Naive thymus-derived CD4-positive, alpha-beta T cell (primary cell): ENCODE data around the gene NYAP2. TPM values are rescaled to one million over a fixed set of nuclear protein-coding genes. Genes with fewer than 3 reads are reported as not detected.

Experiments
- ATAC-seq: fragments of 150-1000 bp; cut with Tn5 transposase; 2 replicates; pipeline ENCODE4 v1.10.0; 2021; ENCODE audit warnings: mild to moderate bottlenecking, moderate library complexity
- CTCF ChIA-PET: fragments of 350-600 bp; sonication (Branson Sonifier 250); formaldehyde crosslinking; loops from one replicate; lab custom pipeline; 2021; ENCODE audit warnings: antibody characterized with exemption; lab: Charles Lee
- POLR2A ChIA-PET: fragments of 350-600 bp; sonication (Branson Sonifier 250); formaldehyde crosslinking; loops from one replicate; lab custom pipeline; 2021; ENCODE audit warnings: antibody characterized with exemption, inconsistent platforms; lab: Charles Lee
- DNase-seq, 9 donors: peaks; one replicate each; pipeline versions ENCODE4 v3.0.0 to v3.0.0-alpha.2; 2020 to 2022; ENCODE audit warnings: mixed read lengths in 1 of 9
- H3K27ac ChIP-seq: one replicate; pipeline ENCODE4 v1.7.0; 2013; ENCODE audit warnings: mild to moderate bottlenecking, low read depth, low read length, moderate library complexity
- H3K27me3 ChIP-seq, 2 donors: one replicate each; pipeline ENCODE4 v1.7.0; 2013; ENCODE audit warnings: low read length in 2 of 2, mild to moderate bottlenecking in 2 of 2, moderate library complexity in 2 of 2; ENCODE audit not compliant: control insufficient read depth in 2 of 2, insufficient read depth in 2 of 2
- H3K36me3 ChIP-seq, 3 experiments: 1 replicate in 2 of 3; 2 replicates in 1 of 3; pipeline ENCODE4 v1.7.0; 2013; ENCODE audit warnings: low read length in 3 of 3, mild to moderate bottlenecking in 3 of 3, moderate library complexity in 1 of 3; ENCODE audit not compliant: insufficient read depth in 3 of 3, control insufficient read depth in 2 of 3
- H3K4me1 ChIP-seq, 2 donors: one replicate each; pipeline ENCODE4 v1.7.0; 2013; ENCODE audit warnings: low read length in 2 of 2, mild to moderate bottlenecking in 2 of 2, moderate library complexity in 1 of 2; ENCODE audit not compliant: control insufficient read depth in 2 of 2, insufficient read depth in 2 of 2
- H3K4me3 ChIP-seq: 2 replicates; pipeline ENCODE4 v1.7.0; 2013; ENCODE audit warnings: mild to moderate bottlenecking, low read length
- H3K9me3 ChIP-seq, 3 experiments: 1 replicate in 2 of 3; 2 replicates in 1 of 3; pipeline ENCODE4 v1.7.0; 2013; ENCODE audit warnings: low read length in 3 of 3; ENCODE audit not compliant: control insufficient read depth in 2 of 3
- H3K27ac Mint-ChIP-seq, 9 donors: one replicate each; pipeline ENCODE4 v1.8.0; 2020 to 2022; ENCODE audit warnings: mixed read lengths in 9 of 9, mild to moderate bottlenecking in 8 of 9, moderate library complexity in 5 of 9, inconsistent platforms in 2 of 9
- H3K27me3 Mint-ChIP-seq, 5 donors: one replicate each; pipeline ENCODE4 v1.8.0; 2021 to 2022; ENCODE audit warnings: mixed read lengths in 5 of 5, mild to moderate bottlenecking in 1 of 5
- H3K36me3 Mint-ChIP-seq, 5 donors: one replicate each; pipeline ENCODE4 v1.8.0; 2020 to 2022; ENCODE audit warnings: mixed read lengths in 5 of 5, mild to moderate bottlenecking in 3 of 5, inconsistent platforms in 1 of 5
- H3K4me1 Mint-ChIP-seq, 7 donors: one replicate each; pipeline ENCODE4 v1.8.0; 2020 to 2022; ENCODE audit warnings: mixed read lengths in 7 of 7, mild to moderate bottlenecking in 3 of 7, inconsistent platforms in 1 of 7
- H3K4me3 Mint-ChIP-seq, 10 donors: one replicate each; pipeline ENCODE4 v1.8.0; 2020 to 2022; ENCODE audit warnings: mild to moderate bottlenecking in 10 of 10, mixed read lengths in 10 of 10, moderate library complexity in 6 of 10, inconsistent platforms in 2 of 10
- H3K9me3 Mint-ChIP-seq, 11 donors: one replicate each; pipeline ENCODE4 v1.8.0; 2020 to 2022; ENCODE audit warnings: mixed read lengths in 11 of 11, mild to moderate bottlenecking in 4 of 11, inconsistent platforms in 1 of 11, moderate library complexity in 1 of 11
- intact Hi-C, 2 donors: fragments of 100-400 bp; cut with micrococcal nuclease; formaldehyde crosslinking; loops; one replicate each; pipeline ENCODE4 v1.15.1; 2023
- polyA plus RNA-seq, 2 donors: library from polyadenylated mRNA; unstranded; fragments of 300-500 nt; fragmentation: Illumina TruSeq; gene quantifications; one replicate each; pipeline ENCODE4 v1.2.3, GENCODE V29; 2021
- total RNA-seq, 6 experiments: library from RNA in 5 of 6; stranded (reverse) in 5 of 6; gene quantifications; 1 replicate in 5 of 6; 2 replicates in 1 of 6; pipeline ENCODE4 v1.2.3 and lab custom pipeline; 2021 to 2026

Gene NYAP2
- total and polyA plus RNA-seq, 7 experiments from 2014 or later = 0.17 TPM; not detected in 6

DNA sequence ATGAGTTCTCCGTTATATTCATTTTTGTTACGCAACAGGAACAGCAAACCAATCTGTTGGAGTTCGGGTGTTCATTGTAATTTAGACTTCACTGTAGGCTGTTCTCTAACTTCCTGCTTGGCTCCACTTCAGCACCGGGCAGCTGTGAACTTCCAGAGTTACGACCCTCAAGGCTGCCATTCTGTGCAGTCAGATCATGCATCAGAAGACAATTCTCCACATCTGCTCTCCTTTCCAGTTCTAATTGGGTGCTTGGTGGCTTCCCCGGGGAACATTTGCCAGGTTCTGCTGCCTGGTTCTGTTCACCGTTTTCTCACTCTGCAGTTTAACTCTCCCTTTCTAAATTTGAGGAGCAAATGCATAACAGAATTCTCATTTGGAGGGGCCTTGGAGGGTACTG, 237.7 kb downstream of the NYAP2 start:
- Mint-ChIP-seq H3K27ac (no peak overlapping the region), H3K4me3 (no peak overlapping the region), H3K36me3 (no peaks in the 10 kb centered on the region), H3K9me3 (peaks cover 0 to 2% (median 0%) of the 10 kb centered on the region in 11 donors), H3K27me3 (peaks cover 2 to 11% (median 4%) of the 10 kb centered on the region in 5 donors), H3K4me1 (peaks cover 0 to 3% (median 0%) of the 10 kb centered on the region in 7 donors)
- Histone ChIP-seq H3K36me3 (no peaks in the 10 kb centered on the region), H3K27ac (no peak overlapping the region), H3K9me3 (no peaks in the 10 kb centered on the region), H3K4me1 (no peaks in the 10 kb centered on the region), H3K4me3 (no peak overlapping the region), H3K27me3 (peaks cover 0 to 3% of the 10 kb centered on the region in 2 donors)
- intact Hi-C loops = no loop called here
- POLR2A ChIA-PET = no interaction called here
- no peak for ATAC-seq
- CTCF ChIA-PET = no interaction called here
- DNase-seq = no peak

- Histone ChIP-seq H3K27me3 (peaks cover 0 to 3% of the 10 kb centered on the region in 2 donors), H3K9me3 (no peaks in the 10 kb centered on the region), H3K36me3 (no peaks in the 10 kb centered on the region), H3K4me3 (no peak overlapping the region), H3K4me1 (no peaks in the 10 kb centered on the region), H3K27ac (no peak overlapping the region)
- H3K9me3 Mint-ChIP-seq = peaks cover 0 to 6% (median 0%) of the 10 kb centered on the region in 11 donors
- peaks cover 0 to 3% (median 0%) of the 10 kb centered on the region in 7 donors for H3K4me1 Mint-ChIP-seq
- ATAC-seq (no peak), DNase-seq (no peak)
- ChIA-PET CTCF (interaction anchor here (0.5 kb wide), 1 partner anchor 1302 kb away, joined by 3 read pairs; no protein-coding TSS in a partner anchor), POLR2A (no interaction called here)
- H3K36me3 Mint-ChIP-seq = no peaks in the 10 kb centered on the region
- intact Hi-C loops = no loop called here
- no peak overlapping the region for H3K27ac Mint-ChIP-seq
- no peak overlapping the region for H3K4me3 Mint-ChIP-seq
- H3K27me3 Mint-ChIP-seq = peaks cover 0 to 8% (median 4%) of the 10 kb centered on the region in 5 donors
Observed at GRCh38 chr2:225640550-225640949, 241.0 kb downstream of the NYAP2 start.

GRCh38 chr2:225649274-225649673, 249.8 kb downstream of the NYAP2 start:
- CTCF ChIA-PET = interaction anchor here (1.3 kb wide), 1 partner anchor 9 kb away, joined by 3 read pairs; no protein-coding TSS in a partner anchor

DNA sequence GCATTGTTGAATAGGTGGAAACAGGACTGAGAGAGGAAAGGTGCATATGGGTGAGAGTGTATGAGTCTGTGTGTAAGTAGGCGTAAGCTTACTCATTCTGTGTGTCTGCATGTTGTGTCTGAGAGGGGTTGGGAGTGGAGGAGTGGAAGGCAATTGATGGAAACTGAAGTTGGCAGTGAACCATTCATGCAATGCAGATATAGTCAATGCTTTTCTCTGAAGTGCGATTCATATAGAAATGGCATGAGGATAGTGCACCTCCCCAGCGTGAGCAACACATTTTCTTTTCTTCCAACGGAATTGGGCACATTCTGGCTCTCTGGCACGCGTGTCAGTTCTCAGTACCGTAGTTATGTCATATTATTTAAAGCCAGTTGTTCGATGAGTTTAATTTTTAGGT, 250.5 kb downstream of the NYAP2 start:
- H3K4me3 Mint-ChIP-seq = no peak overlapping the region
- CTCF ChIA-PET = no interaction called here
- intact Hi-C loops = no loop called here

More at GRCh38 chr2:225649274-225649673, 249.8 kb downstream of the NYAP2 start:
- Histone ChIP-seq H3K36me3 (no peaks in the 10 kb centered on the region), H3K4me3 (no peak overlapping the region), H3K27me3 (no peaks in the 10 kb centered on the region), H3K27ac (no peak overlapping the region), H3K4me1 (no peaks in the 10 kb centered on the region), H3K9me3 (no peaks in the 10 kb centered on the region)
- POLR2A ChIA-PET = no interaction called here
- intact Hi-C loops = no loop called here
- H3K4me1 Mint-ChIP-seq = no peaks in the 10 kb centered on the region
- peaks cover 0 to 6% (median 0%) of the 10 kb centered on the region in 11 donors for H3K9me3 Mint-ChIP-seq
- H3K27ac Mint-ChIP-seq = no peak overlapping the region
- no peaks in the 10 kb centered on the region for H3K36me3 Mint-ChIP-seq
- H3K4me3 Mint-ChIP-seq = no peak overlapping the region
- DNase-seq (no peak), ATAC-seq (no peak)
- peaks cover 0 to 8% (median 5%) of the 10 kb centered on the region in 5 donors for H3K27me3 Mint-ChIP-seq

DNA sequence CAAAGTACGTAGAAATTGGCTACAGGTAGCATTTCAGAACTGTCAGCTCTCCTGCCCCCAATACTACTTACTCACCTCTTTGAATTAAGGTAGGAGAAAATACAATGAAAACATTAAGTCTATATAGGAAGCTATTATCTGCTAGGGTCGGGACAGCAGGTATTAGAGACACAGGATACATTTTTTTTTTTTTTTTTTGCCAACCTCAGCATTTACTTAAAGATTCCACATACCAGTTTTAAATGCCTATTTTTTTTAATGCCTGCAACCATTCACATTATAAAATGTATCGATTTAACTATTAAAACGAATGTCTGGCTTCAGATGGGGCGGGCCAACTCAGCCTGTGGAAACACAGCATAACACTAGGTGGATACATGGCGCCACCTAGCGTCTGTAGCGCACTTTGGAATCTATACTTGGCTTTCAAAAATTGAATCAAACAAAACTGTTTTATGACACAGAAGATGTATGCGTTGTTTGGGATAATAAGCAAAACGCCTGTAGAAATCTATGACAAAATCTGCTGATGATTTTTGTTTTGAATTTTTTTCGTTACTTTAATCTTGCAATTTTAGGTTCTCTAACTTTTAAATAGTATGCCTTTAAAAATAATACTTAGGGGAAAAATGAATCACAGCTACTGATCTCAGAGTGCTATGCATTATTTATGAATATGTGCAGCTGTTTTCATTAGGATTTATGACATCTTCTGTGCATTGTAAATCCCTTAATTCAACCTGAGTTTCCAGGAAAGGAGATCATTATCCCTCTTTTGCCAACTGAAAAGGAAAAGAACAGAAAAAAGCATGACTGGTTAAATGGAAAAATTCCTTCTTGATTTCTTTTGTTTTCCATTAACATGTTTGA, 261.0 kb downstream of the NYAP2 start:
- H3K27ac Mint-ChIP-seq = no peak overlapping the region
- peaks cover 0 to 2% (median 0%) of the 10 kb centered on the region in 11 donors for H3K9me3 Mint-ChIP-seq
- H3K27ac ChIP-seq = no peak overlapping the region
- no peaks in the 10 kb centered on the region for H3K4me1 Mint-ChIP-seq
- peaks cover 0 to 2% of the 10 kb centered on the region in 2 donors for H3K27me3 ChIP-seq
- H3K4me3 Mint-ChIP-seq = no peak overlapping the region
- no peak overlapping the region for H3K4me3 ChIP-seq
- H3K4me1 ChIP-seq = no peaks in the 10 kb centered on the region
- peak; percentile 83 for ATAC-seq
- ChIA-PET CTCF (interaction anchor here (0.5 to 1.3 kb wide), 9 partner anchors 11 to 1750 kb away, joined by 3 to 10 read pairs (median 3); no protein-coding TSS in a partner anchor), POLR2A (no interaction called here)
- H3K36me3 Mint-ChIP-seq = no peaks in the 10 kb centered on the region
- intact Hi-C loops = loop anchor here (1.0 to 10.0 kb wide), 14 partner anchors 377 to 1686 kb away; no protein-coding TSS in a partner anchor
- H3K9me3 ChIP-seq = no peaks in the 10 kb centered on the region
- DNase-seq = peak; percentile 37 to 71 (median 60)
- no peaks in the 10 kb centered on the region for H3K36me3 ChIP-seq
- H3K27me3 Mint-ChIP-seq = peaks cover 15 to 23% (median 20%) of the 10 kb centered on the region in 5 donors

More for the DNA sequence above, 250.5 kb downstream of the NYAP2 start:
- Histone ChIP-seq H3K4me1 (no peaks in the 10 kb centered on the region), H3K9me3 (no peaks in the 10 kb centered on the region), H3K27me3 (no peaks in the 10 kb centered on the region), H3K4me3 (no peak overlapping the region), H3K36me3 (no peaks in the 10 kb centered on the region), H3K27ac (no peak overlapping the region)
- Mint-ChIP-seq H3K4me1 (no peaks in the 10 kb centered on the region), H3K27me3 (peaks cover 0 to 8% (median 5%) of the 10 kb centered on the region in 5 donors), H3K9me3 (peaks cover 0 to 5% (median 0%) of the 10 kb centered on the region in 11 donors), H3K36me3 (no peaks in the 10 kb centered on the region), H3K27ac (no peak overlapping the region)
- DNase-seq = no peak
- no peak for ATAC-seq
- POLR2A ChIA-PET = no interaction called here

DNA sequence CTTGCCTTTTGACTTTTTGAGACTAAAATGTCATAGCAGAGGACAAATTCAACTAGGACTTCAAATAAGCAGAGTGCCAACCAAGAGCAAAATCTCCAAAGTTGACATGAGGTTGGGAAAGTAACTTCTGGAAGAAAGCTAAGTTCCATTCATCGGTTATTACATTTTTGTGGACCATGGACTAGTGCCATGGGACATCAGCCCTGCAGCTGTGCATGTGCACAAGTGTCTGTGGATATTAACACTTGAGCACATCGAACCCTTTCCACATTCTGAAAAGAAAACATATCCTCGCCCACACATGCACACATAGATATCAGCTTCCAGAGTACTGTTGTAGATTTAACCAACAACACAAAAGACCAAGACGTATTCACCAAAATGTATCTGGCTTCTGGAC, 262.6 kb downstream of the NYAP2 start:
- no peak overlapping the region for H3K4me3 Mint-ChIP-seq
- POLR2A ChIA-PET = interaction anchor here (0.7 kb wide), 1 partner anchor 1267 kb away, joined by 3 read pairs; no protein-coding TSS in a partner anchor
- no peaks in the 10 kb centered on the region for H3K4me1 Mint-ChIP-seq
- Histone ChIP-seq H3K27me3 (no peaks in the 10 kb centered on the region), H3K4me1 (no peaks in the 10 kb centered on the region), H3K9me3 (no peaks in the 10 kb centered on the region), H3K36me3 (no peaks in the 10 kb centered on the region), H3K27ac (no peak overlapping the region), H3K4me3 (no peak overlapping the region)
- peaks cover 15 to 24% (median 20%) of the 10 kb centered on the region in 5 donors for H3K27me3 Mint-ChIP-seq
- intact Hi-C loops = loop anchor here (5.0 to 10.0 kb wide), 6 partner anchors 553 to 1687 kb away; no protein-coding TSS in a partner anchor
- no peak for ATAC-seq
- H3K9me3 Mint-ChIP-seq = peaks cover 0 to 2% (median 0%) of the 10 kb centered on the region in 11 donors
- no peaks in the 10 kb centered on the region for H3K36me3 Mint-ChIP-seq
- DNase-seq = no peak
- H3K27ac Mint-ChIP-seq = no peak overlapping the region
- CTCF ChIA-PET = interaction anchor here (0.6 to 1.6 kb wide), 3 partner anchors 9 to 660 kb away, joined by 3 to 6 read pairs (median 3); no protein-coding TSS in a partner anchor
